ENCODE results near the gene BMP6. TPM values are rescaled to one million over a fixed set of nuclear protein-coding genes. Genes with fewer than 3 reads are reported as not detected.

BMP6 gene
- total RNA-seq, 1 donor from 2014 or later, result 0.41 TPM

DNA sequence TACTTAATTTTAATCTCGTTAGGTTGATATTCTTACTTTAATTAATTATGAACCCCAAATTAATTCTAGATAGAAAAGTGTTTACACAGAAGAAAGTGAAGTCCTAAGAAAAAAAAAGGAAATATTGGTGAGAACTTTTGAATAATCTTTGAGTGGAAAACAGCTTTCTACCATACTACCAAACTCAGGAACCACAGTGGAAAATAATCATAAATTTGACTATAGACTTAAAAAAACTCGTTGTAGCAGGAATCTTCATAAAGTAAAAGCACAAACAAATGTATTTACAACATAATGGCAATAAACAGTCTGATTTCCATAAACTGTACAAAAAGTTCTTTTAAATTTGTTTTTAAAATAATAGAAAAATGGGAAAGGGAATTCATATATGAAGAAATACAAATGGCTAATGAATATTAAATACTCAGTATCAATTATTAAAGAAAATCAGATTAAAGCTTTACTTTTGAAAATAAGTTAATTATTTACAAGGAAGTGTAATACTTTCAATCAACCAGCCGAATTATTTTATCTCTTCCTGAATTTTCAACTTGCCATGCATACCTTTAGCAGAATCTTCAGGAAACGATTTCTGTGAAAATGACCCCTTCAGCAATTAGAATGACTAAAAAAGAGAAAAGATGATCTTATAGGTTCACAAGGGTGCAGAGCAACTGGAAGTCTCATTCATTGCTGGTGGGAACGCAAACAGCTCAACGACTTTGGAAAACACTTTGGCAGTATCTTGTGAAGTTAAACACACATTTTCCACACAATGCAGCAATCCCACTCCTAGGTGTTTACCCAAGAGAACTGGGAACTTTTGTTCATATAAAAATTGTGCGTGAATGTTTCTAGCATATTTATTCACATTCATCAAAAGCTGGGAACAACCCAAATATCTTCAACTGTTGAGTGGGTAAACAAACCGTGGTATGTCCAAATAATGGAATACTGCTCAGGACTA, 38.5 kb upstream of the BMP6 start:
- Mint-ChIP-seq H3K4me1 (peaks cover 5% of the 10 kb centered on the region), H3K27ac (no peak overlapping the region), H3K9me3 (no peaks in the 10 kb centered on the region), H3K36me3 (no peaks in the 10 kb centered on the region), H3K4me3 (no peak overlapping the region), H3K27me3 (ENCODE audit: insufficient read depth, low read depth) (peaks cover 2% of the 10 kb centered on the region)
- no peak overlapping the region for H3K27ac ChIP-seq
- H2AFZ ChIP-seq (replicated peaks), result no peak overlapping the region
- H3K9ac ChIP-seq, result no peak overlapping the region
- no peaks in the 10 kb centered on the region for H3K36me3 ChIP-seq
- no peaks in the 10 kb centered on the region for H3K9me3 ChIP-seq (ENCODE audit: low read depth)
- no peak overlapping the region for H3K4me3 ChIP-seq
- no peaks in the 10 kb centered on the region for H3K27me3 ChIP-seq
- H3K4me1 ChIP-seq, result peaks cover 16% of the 10 kb centered on the region
- H3K79me2 ChIP-seq (ENCODE audit: low read depth), result no peaks in the 10 kb centered on the region
- no peak for DNase-seq (ENCODE audit: low spot score)
- no peaks in the 10 kb centered on the region for H4K20me1 ChIP-seq (ENCODE audit: low read depth)
- H3F3A ChIP-seq (ENCODE audit: low read depth), result peaks cover 14% of the 10 kb centered on the region
- TF ChIP-seq EZH2phosphoT487 (IDR thresholded peaks at IDR 0.05), result no peak
- no peak for TF ChIP-seq CTCF (IDR thresholded peaks at IDR 0.05)
- TF ChIP-seq EZH2 (IDR thresholded peaks at IDR 0.05), result no peak
- no peak overlapping the region for H3K4me2 ChIP-seq

- H3K27ac ChIP-seq, result no peak overlapping the region
- no peak overlapping the region for H3K27ac Mint-ChIP-seq
Measured at GRCh38 chr6:7691021-7691420, 34.9 kb upstream of the BMP6 start.

GRCh38 chr6:7691675-7692452, 34.0 kb upstream of the BMP6 start:
- Mint-ChIP-seq H3K4me1 (peaks cover 4% of the 10 kb centered on the region), H3K27ac (no peak overlapping the region), H3K4me3 (no peak overlapping the region), H3K27me3 (ENCODE audit: insufficient read depth, low read depth) (peaks cover 5% of the 10 kb centered on the region), H3K36me3 (no peaks in the 10 kb centered on the region), H3K9me3 (no peaks in the 10 kb centered on the region)
- Histone ChIP-seq H3K79me2 (ENCODE audit: low read depth) (no peaks in the 10 kb centered on the region), H3F3A (ENCODE audit: low read depth) (no peaks in the 10 kb centered on the region), H3K27ac (no peak overlapping the region), H3K4me1 (peaks cover 11% of the 10 kb centered on the region), H3K27me3 (no peaks in the 10 kb centered on the region), H3K9ac (no peak overlapping the region), H4K20me1 (ENCODE audit: low read depth) (no peaks in the 10 kb centered on the region), H3K9me3 (ENCODE audit: low read depth) (no peaks in the 10 kb centered on the region), H2AFZ (replicated peaks) (peak overlapping the region; percentile 73), H3K4me2 (peak overlapping the region; percentile 33), H3K36me3 (no peaks in the 10 kb centered on the region), H3K4me3 (no peak overlapping the region)
- TF ChIP-seq CTCF (IDR thresholded peaks at IDR 0.05) (no peak), EZH2phosphoT487 (IDR thresholded peaks at IDR 0.05) (no peak), EZH2 (IDR thresholded peaks at IDR 0.05) (no peak)
- peak; percentile 20 for DNase-seq (ENCODE audit: low spot score)

More at GRCh38 chr6:7691021-7691420, 34.9 kb upstream of the BMP6 start:
- no peaks in the 10 kb centered on the region for H3K36me3 ChIP-seq
- Mint-ChIP-seq H3K9me3 (no peaks in the 10 kb centered on the region), H3K36me3 (no peaks in the 10 kb centered on the region), H3K4me3 (no peak overlapping the region), H3K27me3 (ENCODE audit: insufficient read depth, low read depth) (peaks cover 5% of the 10 kb centered on the region), H3K4me1 (peaks cover 4% of the 10 kb centered on the region)
- H3F3A ChIP-seq (ENCODE audit: low read depth), result no peaks in the 10 kb centered on the region
- H3K4me1 ChIP-seq, result peaks cover 11% of the 10 kb centered on the region
- H3K4me2 ChIP-seq, result no peak overlapping the region
- TF ChIP-seq EZH2 (IDR thresholded peaks at IDR 0.05), result no peak
- no peaks in the 10 kb centered on the region for H3K27me3 ChIP-seq
- DNase-seq (ENCODE audit: low spot score), result no peak
- no peaks in the 10 kb centered on the region for H3K9me3 ChIP-seq (ENCODE audit: low read depth)
- no peak overlapping the region for H2AFZ ChIP-seq (replicated peaks)
- H3K79me2 ChIP-seq (ENCODE audit: low read depth), result no peaks in the 10 kb centered on the region
- no peak overlapping the region for H3K9ac ChIP-seq
- no peaks in the 10 kb centered on the region for H4K20me1 ChIP-seq (ENCODE audit: low read depth)
- H3K4me3 ChIP-seq, result no peak overlapping the region
